HepG2 (cell line): ENCODE results near the gene STX8. TPM values are rescaled to one million over a fixed set of nuclear protein-coding genes. Genes with fewer than 3 reads are reported as not detected.

ENCODE experiments used
- ATAC-seq: fragments of 200-7000 bp; cut with Tn5 transposase; 3 replicates; pipeline ENCODE4 v1.9.1; 2020; ENCODE audit warnings: mild to moderate bottlenecking, moderate library complexity
- BruUV-seq: library from RNA; stranded (reverse); fragments of 400-500 nt; replicated peaks from 2 replicates; lab custom pipeline; 2021; lab: Mats Ljungman, UMichigan
- CTCF ChIA-PET: fragments of 300-600 bp; formaldehyde crosslinking; extraction: SDS; loops from one replicate; lab custom pipeline; 2021; ENCODE audit warnings: low total read pairs, inconsistent platforms, low intra/inter-chr PET ratio; lab: Yijun Ruan, JAX
- POLR2A ChIA-PET: fragments of 350-600 bp; sonication (Branson Sonifier 250); formaldehyde crosslinking; loops from one replicate; lab custom pipeline; 2020; ENCODE audit warnings: antibody characterized with exemption, inconsistent platforms; lab: Yijun Ruan, JAX
- DNase-seq: peaks from one replicate; pipeline ENCODE4 v3.0.0-alpha.2; 2015; ENCODE audit warnings: low spot score
- FAIRE-seq: peaks from 3 replicates; lab custom pipeline; 2011; peaks lifted over from hg19 to GRCh38; lab: Jason Lieb, UNC
- H2AFZ ChIP-seq: one replicate; pipeline ENCODE4 v1.6.1; 2011; ENCODE audit warnings: low read length, inconsistent platforms
- H3K27ac ChIP-seq: fragments of 300-600 bp; 3 replicates; pipeline ENCODE4 v1.8.0; 2011; ENCODE audit warnings: mixed run types, mild to moderate bottlenecking, mixed read lengths, low read length, inconsistent platforms; ENCODE audit not compliant: insufficient read depth; ENCODE audit errors: extremely low read length
- H3K27me3 ChIP-seq, 2 experiments: fragments of 200-600 bp in 1 of 2; 2 replicates in 1 of 2; 3 replicates in 1 of 2; pipeline versions ENCODE4 v1.6.0 to v1.8.0; 2011; ENCODE audit warnings: low read length in 2 of 2, mild to moderate bottlenecking in 2 of 2, moderate library complexity in 2 of 2, inconsistent platforms in 1 of 2; ENCODE audit not compliant: insufficient read depth in 2 of 2, control insufficient read depth in 1 of 2
- H3K36me3 ChIP-seq, 2 experiments: fragments of 200-600 bp in 1 of 2; replicated peaks in 1 of 2; 2 replicates in 1 of 2; 3 replicates in 1 of 2; pipeline versions ENCODE4 v1.5.1 to v1.8.0; 2011; ENCODE audit warnings: low read length in 2 of 2, inconsistent platforms in 1 of 2; ENCODE audit not compliant: insufficient read depth in 2 of 2, control insufficient read depth in 1 of 2
- H3K4me1 ChIP-seq: 2 replicates; pipeline ENCODE4 v1.5.1; 2012; ENCODE audit warnings: low read length, inconsistent platforms; ENCODE audit not compliant: insufficient read depth
- H3K4me2 ChIP-seq: 2 replicates; pipeline ENCODE4 v1.6.0; 2011; ENCODE audit warnings: low read depth, low read length, inconsistent platforms
- H3K4me3 ChIP-seq, 3 experiments: fragments of 200-600 bp in 1 of 3; sonication (generic), shearing (Covaris generic) in 1 of 3; replicated peaks in 1 of 3; 2 replicates each; pipeline ENCODE4 v1.5.1; 2011 to 2016; ENCODE audit warnings: low read length in 3 of 3, inconsistent platforms in 2 of 3, low read depth in 2 of 3, mild to moderate bottlenecking in 2 of 3, control low read depth in 1 of 3, mixed read lengths in 1 of 3; ENCODE audit not compliant: insufficient read depth in 1 of 3
- H3K79me2 ChIP-seq: one replicate; pipeline ENCODE4 v1.6.1; 2011; ENCODE audit warnings: low read length, inconsistent platforms; ENCODE audit not compliant: insufficient read depth
- H3K9ac ChIP-seq: 2 replicates; pipeline ENCODE4 v1.6.0; 2011; ENCODE audit warnings: mild to moderate bottlenecking, low read depth, low read length, inconsistent platforms; ENCODE audit not compliant: insufficient read depth
- H3K9me3 ChIP-seq: 2 replicates; pipeline ENCODE4 v1.5.1; 2012; ENCODE audit warnings: mild to moderate bottlenecking, low read length
- H4K20me1 ChIP-seq: 2 replicates; pipeline ENCODE4 v1.6.0; 2011; ENCODE audit warnings: inconsistent platforms, mild to moderate bottlenecking, low read length, moderate library complexity; ENCODE audit not compliant: insufficient read depth
- PRDM4 ChIP-seq: sonication (generic); formaldehyde crosslinking; IDR thresholded peaks from 2 replicates; pipeline ENCODE4 v1.9.0; 2021; ENCODE audit warnings: missing genetic modification reagents, borderline replicate concordance
- SOX13 ChIP-seq, 3 experiments: fragments of 450-650 bp in 1 of 3; sonication (generic) in 1 of 3; formaldehyde crosslinking in 1 of 3; IDR thresholded peaks in 2 of 3; conservative IDR thresholded peaks in 1 of 3; 2 replicates each; pipeline versions ENCODE4 v1.5.0 to v1.6.1; 2016 to 2020; ENCODE audit warnings: antibody characterized with exemption in 1 of 3, mild to moderate bottlenecking in 1 of 3, missing compliant biosample characterization in 1 of 3, missing genetic modification reagents in 1 of 3, moderate library complexity in 1 of 3
- TEAD3 ChIP-seq: optimal IDR thresholded peaks from 2 replicates; pipeline ENCODE3; 2016; ENCODE audit warnings: borderline replicate concordance
- THAP8 ChIP-seq: sonication (generic); formaldehyde crosslinking; IDR thresholded peaks from 2 replicates; pipeline ENCODE4 v1.5.1; 2020; ENCODE audit warnings: missing genetic modification reagents, mild to moderate bottlenecking, borderline replicate concordance
- ZNF513 ChIP-seq: sonication (generic); formaldehyde crosslinking; conservative IDR thresholded peaks from 2 replicates; pipeline ENCODE4 v1.5.0; 2020; ENCODE audit warnings: missing genetic modification reagents
- ZNF552 ChIP-seq: sonication (generic); formaldehyde crosslinking; IDR thresholded peaks from 2 replicates; pipeline ENCODE4 v1.9.0; 2022; ENCODE audit warnings: missing genetic modification reagents, mild to moderate bottlenecking, borderline replicate concordance
- WGBS: methylation state at CpG from one replicate; pipeline ENCODE4 v1.1.6; 2017; ENCODE audit warnings: low lambda C conversion rate; 5-methylcytosine and 5-hydroxymethylcytosine counted together
- in situ Hi-C: cut with HindIII; loops from 2 replicates; pipeline ENCODE4 v1.10.0; 2017; ENCODE audit warnings: low pct_unique_long_range_greater_than_20kb; ENCODE audit not compliant: extremely low pct_ligation_motif_present
- intact Hi-C: fragments of 100-400 bp; cut with micrococcal nuclease; formaldehyde crosslinking; loops from one replicate; pipeline ENCODE4 v1.10.0; 2022; ENCODE audit not compliant: unreplicated experiment
- polyA plus RNA-seq, 8 experiments: library from polyadenylated mRNA; depleted of rRNA in 3 of 8; stranded (reverse) in 7 of 8; unstranded in 1 of 8; fragments of >200 nt; fragmentation: Illumina TruSeq in 4 of 8; extraction: Trizol in 4 of 8; gene quantifications; 2 replicates each; pipeline versions ENCODE4 v1.2.1 to v1.2.3, GENCODE V29; 2011 to 2016; ENCODE audit warnings: low read depth in 4 of 8, missing spikeins in 1 of 8, mixed read lengths in 1 of 8; ENCODE audit not compliant: insufficient read depth in 1 of 8
- total RNA-seq, 5 experiments: library from RNA; depleted of rRNA; stranded (reverse); fragments of >200 nt; fragmentation: Illumina TruSeq; extraction: Trizol; gene quantifications; 2 replicates each; pipeline ENCODE4 v1.2.3, GENCODE V29; 2016; ENCODE audit warnings: low read depth in 1 of 5
- TF ChIP-seq, protein P1 (sequence below): sonication (generic); formaldehyde crosslinking; IDR thresholded peaks from 2 replicates; pipeline ENCODE4 v1.5.1; 2020; ENCODE audit warnings: missing genetic modification reagents, mild to moderate bottlenecking, borderline replicate concordance
- TF ChIP-seq, protein P2 (sequence below): sonication (generic); formaldehyde crosslinking; IDR thresholded peaks from 2 replicates; pipeline ENCODE4 v1.4.0; 2020; ENCODE audit warnings: missing genetic modification reagents
- TF ChIP-seq, protein P3 (sequence below): IDR thresholded peaks from 2 replicates; pipeline ENCODE4 v1.6.1; 2012; ENCODE audit warnings: low read depth, low read length, improper control_type of control experiment
- TF ChIP-seq, protein P4 (sequence below): sonication (generic); formaldehyde crosslinking; IDR thresholded peaks from 2 replicates; pipeline ENCODE4 v1.5.0; 2020; ENCODE audit warnings: missing genetic modification reagents

STX8 gene
- total and polyA plus RNA-seq, 2 of the 13 experiments (the other 11 are each of a cell fraction or from before 2014, with no cell fraction given), result 36.4 to 53.6 TPM

DNA sequence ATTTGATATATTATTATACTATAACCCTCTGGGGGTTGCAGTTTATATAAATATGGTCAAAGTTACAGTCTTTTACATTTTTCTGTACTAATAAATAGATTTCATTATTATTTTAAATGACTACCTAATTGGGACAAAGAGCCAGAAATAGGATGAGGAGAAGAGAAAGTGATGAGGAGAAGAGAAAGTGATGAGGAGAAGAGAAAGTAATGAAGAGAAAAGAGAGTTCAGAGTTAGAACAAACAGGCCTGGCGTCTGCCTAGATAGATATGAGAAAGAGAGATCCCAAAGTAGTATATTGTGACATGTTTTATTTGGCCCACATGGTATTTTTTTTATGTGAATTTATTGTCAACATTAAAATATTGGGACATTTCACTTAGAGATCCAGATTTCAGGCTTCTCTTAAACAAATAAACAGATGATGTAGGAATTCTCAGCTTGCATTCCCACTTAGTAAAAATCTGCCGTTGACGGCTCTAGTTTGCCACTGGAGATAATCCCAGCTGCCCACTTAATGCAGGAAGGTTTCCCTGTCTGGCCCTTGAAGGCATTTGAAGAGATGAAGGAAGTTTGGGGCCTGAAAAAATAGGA lies 210.7 kb downstream of the STX8 start:
- in situ Hi-C loops (no loop called here), intact Hi-C loops (no loop called here)
- H2AFZ ChIP-seq, result no peak overlapping the region
- WGBS, result 96% methylated on average over 3 of the region's 3 CpGs
- H3K27me3 ChIP-seq, result no peaks in the 10 kb centered on the region
- H3K79me2 ChIP-seq, result no peaks in the 10 kb centered on the region
- H3K4me1 ChIP-seq, result peaks cover 41% of the 10 kb centered on the region
- ChIA-PET POLR2A (no interaction called here), CTCF (no interaction called here)
- no peak for TF ChIP-seq TEAD3 (CRISPR knock-in tag)
- TF ChIP-seq ZNF513 (CRISPR knock-in tag), result no peak
- TF ChIP-seq, protein P1, sequence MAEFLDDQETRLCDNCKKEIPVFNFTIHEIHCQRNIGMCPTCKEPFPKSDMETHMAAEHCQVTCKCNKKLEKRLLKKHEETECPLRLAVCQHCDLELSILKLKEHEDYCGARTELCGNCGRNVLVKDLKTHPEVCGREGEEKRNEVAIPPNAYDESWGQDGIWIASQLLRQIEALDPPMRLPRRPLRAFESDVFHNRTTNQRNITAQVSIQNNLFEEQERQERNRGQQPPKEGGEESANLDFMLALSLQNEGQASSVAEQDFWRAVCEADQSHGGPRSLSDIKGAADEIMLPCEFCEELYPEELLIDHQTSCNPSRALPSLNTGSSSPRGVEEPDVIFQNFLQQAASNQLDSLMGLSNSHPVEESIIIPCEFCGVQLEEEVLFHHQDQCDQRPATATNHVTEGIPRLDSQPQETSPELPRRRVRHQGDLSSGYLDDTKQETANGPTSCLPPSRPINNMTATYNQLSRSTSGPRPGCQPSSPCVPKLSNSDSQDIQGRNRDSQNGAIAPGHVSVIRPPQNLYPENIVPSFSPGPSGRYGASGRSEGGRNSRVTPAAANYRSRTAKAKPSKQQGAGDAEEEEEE (CRISPR knock-in tag), result no peak
- TF ChIP-seq, protein P2, sequence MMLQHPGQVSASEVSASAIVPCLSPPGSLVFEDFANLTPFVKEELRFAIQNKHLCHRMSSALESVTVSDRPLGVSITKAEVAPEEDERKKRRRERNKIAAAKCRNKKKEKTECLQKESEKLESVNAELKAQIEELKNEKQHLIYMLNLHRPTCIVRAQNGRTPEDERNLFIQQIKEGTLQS, result no peak
- no peak for TF ChIP-seq THAP8
- no peak for TF ChIP-seq PRDM4 (CRISPR knock-in tag)
- no peak for TF ChIP-seq SOX13 (IDR thresholded peaks at IDR 0.05)
- TF ChIP-seq SOX13 (CRISPR knock-in tag; conservative IDR thresholded peaks at IDR 0.05 in 1 of 2, IDR thresholded peaks at IDR 0.05 in 1 of 2), result no peak
- no peak for TF ChIP-seq ZNF552 (CRISPR knock-in tag)
- TF ChIP-seq, protein P3, sequence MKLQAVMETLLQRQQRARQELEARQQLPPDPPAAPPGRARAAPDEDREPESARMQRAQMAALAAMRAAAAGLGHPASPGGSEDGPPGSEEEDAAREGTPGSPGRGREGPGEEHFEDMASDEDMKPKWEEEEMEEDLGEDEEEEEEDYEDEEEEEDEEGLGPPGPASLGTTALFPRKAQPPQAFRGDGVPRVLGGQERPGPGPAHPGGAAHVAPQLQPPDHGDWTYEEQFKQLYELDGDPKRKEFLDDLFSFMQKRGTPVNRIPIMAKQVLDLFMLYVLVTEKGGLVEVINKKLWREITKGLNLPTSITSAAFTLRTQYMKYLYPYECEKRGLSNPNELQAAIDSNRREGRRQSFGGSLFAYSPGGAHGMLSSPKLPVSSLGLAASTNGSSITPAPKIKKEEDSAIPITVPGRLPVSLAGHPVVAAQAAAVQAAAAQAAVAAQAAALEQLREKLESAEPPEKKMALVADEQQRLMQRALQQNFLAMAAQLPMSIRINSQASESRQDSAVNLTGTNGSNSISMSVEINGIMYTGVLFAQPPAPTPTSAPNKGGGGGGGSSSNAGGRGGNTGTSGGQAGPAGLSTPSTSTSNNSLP, result no peak
- TF ChIP-seq, protein P4, sequence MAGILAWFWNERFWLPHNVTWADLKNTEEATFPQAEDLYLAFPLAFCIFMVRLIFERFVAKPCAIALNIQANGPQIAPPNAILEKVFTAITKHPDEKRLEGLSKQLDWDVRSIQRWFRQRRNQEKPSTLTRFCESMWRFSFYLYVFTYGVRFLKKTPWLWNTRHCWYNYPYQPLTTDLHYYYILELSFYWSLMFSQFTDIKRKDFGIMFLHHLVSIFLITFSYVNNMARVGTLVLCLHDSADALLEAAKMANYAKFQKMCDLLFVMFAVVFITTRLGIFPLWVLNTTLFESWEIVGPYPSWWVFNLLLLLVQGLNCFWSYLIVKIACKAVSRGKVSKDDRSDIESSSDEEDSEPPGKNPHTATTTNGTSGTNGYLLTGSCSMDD, result no peak
- no peaks in the 10 kb centered on the region for H3K9me3 ChIP-seq
- FAIRE-seq, result no peak
- no peak overlapping the region for H3K27ac ChIP-seq
- H3K4me3 ChIP-seq, result no peak overlapping the region
- no peak for ATAC-seq
- H4K20me1 ChIP-seq, result no peaks in the 10 kb centered on the region
- BruUV-seq, result no TSS peak
- H3K9ac ChIP-seq, result no peak overlapping the region
- no peak overlapping the region for H3K4me2 ChIP-seq
- H3K36me3 ChIP-seq, result no peaks in the 10 kb centered on the region
- DNase-seq, result no peak
